Endothelial cell of umbilical vein (primary cell): ENCODE data around the gene B3GALNT1. TPM values are rescaled to one million over a fixed set of nuclear protein-coding genes. Genes with fewer than 3 reads are reported as not detected.

Source experiments
- BruUV-seq: library from RNA; stranded (reverse); fragments of 400-500 nt; replicated peaks from 2 replicates; lab custom pipeline; 2021; lab: Mats Ljungman, UMichigan
- CTCF ChIA-PET: fragments of 300-600, 350-600 bp; sonication (Branson Sonifier 250); formaldehyde crosslinking; loops from one replicate; lab custom pipeline; 2021; ENCODE audit warnings: antibody characterized with exemption, inconsistent platforms; lab: Charles Lee
- POLR2A ChIA-PET: fragments of 300-600, 350-600 bp; sonication (Branson Sonifier 250); formaldehyde crosslinking; loops from one replicate; lab custom pipeline; 2021; ENCODE audit warnings: antibody characterized with exemption, inconsistent platforms; lab: Charles Lee
- DNase-seq: peaks from one replicate; pipeline ENCODE4 v3.0.0-alpha.2; 2011; ENCODE audit warnings: low read depth, low spot score
- FAIRE-seq: peaks from 2 replicates; lab custom pipeline; 2011; peaks lifted over from hg19 to GRCh38; lab: Jason Lieb, UNC
- H2AFZ ChIP-seq: 2 replicates; pipeline ENCODE4 v1.6.0; 2012; ENCODE audit warnings: low read depth, low read length, control low read depth, inconsistent platforms
- H3K27ac ChIP-seq: 2 replicates; pipeline ENCODE4 v1.5.1; 2011; ENCODE audit warnings: low read depth, mild to moderate bottlenecking, control low read depth, low read length, moderate library complexity; ENCODE audit not compliant: insufficient read depth
- H3K27me3 ChIP-seq, 2 experiments: 2 replicates each; pipeline versions ENCODE4 v1.6.0 to v1.6.1; 2011; ENCODE audit warnings: low read length in 2 of 2, mixed read lengths in 1 of 2; ENCODE audit not compliant: control insufficient read depth in 2 of 2, insufficient read depth in 2 of 2
- H3K36me3 ChIP-seq, 2 experiments: 2 replicates in 1 of 2; 3 replicates in 1 of 2; pipeline ENCODE4 v1.5.1; 2011; ENCODE audit warnings: low read length in 2 of 2, mild to moderate bottlenecking in 1 of 2, moderate library complexity in 1 of 2; ENCODE audit not compliant: control insufficient read depth in 2 of 2, insufficient read depth in 2 of 2; ENCODE audit errors: extremely low read depth in 1 of 2
- H3K4me1 ChIP-seq: 3 replicates; pipeline ENCODE4 v1.5.1; 2011; ENCODE audit warnings: mild to moderate bottlenecking, low read length; ENCODE audit not compliant: control insufficient read depth, insufficient read depth; ENCODE audit errors: extremely low read depth
- H3K4me2 ChIP-seq: 2 replicates; pipeline ENCODE4 v1.6.1; 2011; ENCODE audit warnings: low read length, control low read depth, mixed read lengths; ENCODE audit not compliant: insufficient read depth
- H3K4me3 ChIP-seq, 3 experiments: fragments of 200-600 bp in 1 of 3; sonication (generic), shearing (Covaris generic) in 1 of 3; replicated peaks in 1 of 3; 2 replicates each; pipeline ENCODE4 v1.5.1; 2011 to 2016; ENCODE audit warnings: control low read depth in 3 of 3, low read length in 3 of 3, mild to moderate bottlenecking in 2 of 3, inconsistent platforms in 1 of 3, low read depth in 1 of 3, moderate library complexity in 1 of 3; ENCODE audit not compliant: insufficient read depth in 1 of 3
- H3K79me2 ChIP-seq: 2 replicates; pipeline ENCODE4 v1.6.0; 2012; ENCODE audit warnings: low read length, inconsistent platforms; ENCODE audit not compliant: control insufficient read depth, insufficient read depth
- H3K9ac ChIP-seq: replicated peaks from 2 replicates; pipeline ENCODE3; 2011; ENCODE audit warnings: low read length, control low read depth; ENCODE audit not compliant: insufficient read depth; ENCODE audit errors: extremely low read depth
- H3K9me1 ChIP-seq: replicated peaks from 3 replicates; pipeline ENCODE4 v1.6.0; 2011; ENCODE audit warnings: mild to moderate bottlenecking, low read length; ENCODE audit not compliant: control insufficient read depth, insufficient read depth; ENCODE audit errors: extremely low read depth
- H3K9me3 ChIP-seq: replicated peaks from 2 replicates; pipeline ENCODE4 v1.5.1; 2012; ENCODE audit warnings: low read length, inconsistent platforms; ENCODE audit not compliant: control insufficient read depth, insufficient read depth
- H4K20me1 ChIP-seq: replicated peaks from 2 replicates; pipeline ENCODE3; 2011; ENCODE audit warnings: mild to moderate bottlenecking, low read length; ENCODE audit not compliant: control insufficient read depth, insufficient read depth; ENCODE audit errors: extremely low read depth
- EZH2 ChIP-seq: IDR thresholded peaks from 2 replicates; pipeline ENCODE4 v1.6.1; 2012; ENCODE audit warnings: borderline replicate concordance, low read depth, mild to moderate bottlenecking, moderate library complexity, low read length, inconsistent platforms; ENCODE audit not compliant: severe bottlenecking
- FOS ChIP-seq: IDR thresholded peaks from 2 replicates; pipeline ENCODE4 v1.6.1; 2011; ENCODE audit warnings: mild to moderate bottlenecking, low read length, moderate library complexity, borderline replicate concordance; ENCODE audit not compliant: insufficient read depth
- GATA2 ChIP-seq: IDR thresholded peaks from 2 replicates; pipeline ENCODE4 v1.7.0; 2011; ENCODE audit warnings: low read depth, mild to moderate bottlenecking, moderate library complexity, mixed read lengths, low read length; ENCODE audit not compliant: insufficient read length, insufficient read depth
- JUN ChIP-seq: IDR thresholded peaks from 2 replicates; pipeline ENCODE4 v1.6.1; 2011; ENCODE audit warnings: borderline replicate concordance, low read depth; ENCODE audit not compliant: insufficient read length, insufficient read depth
- MYC ChIP-seq: IDR thresholded peaks from one replicate; pipeline ENCODE4 v1.6.1; 2011; ENCODE audit warnings: mild to moderate bottlenecking, low read depth, low read length
- POLR2A ChIP-seq: IDR thresholded peaks from 2 replicates; pipeline ENCODE4 v1.6.1; 2012; ENCODE audit warnings: low read depth, mild to moderate bottlenecking, control low read depth, low read length
- POLR2AphosphoS5 ChIP-seq: IDR thresholded peaks from 2 replicates; pipeline ENCODE4 v1.6.1; 2012; ENCODE audit warnings: low read depth, mild to moderate bottlenecking, control low read depth, low read length, moderate library complexity; ENCODE audit not compliant: insufficient read depth
- dilution Hi-C: fragments of 300-500 bp; cut with MboI; formaldehyde crosslinking; loops from one replicate; pipeline ENCODE4 v1.15.0; 2019; ENCODE audit warnings: low sequenced_read_pairs; ENCODE audit not compliant: extremely low pct_ligation_motif_present
- intact Hi-C: fragments of 100-400 bp; cut with micrococcal nuclease; formaldehyde crosslinking; loops from one replicate; pipeline ENCODE4 v1.10.0; 2022
- polyA plus RNA-seq, 4 experiments: library from polyadenylated mRNA; depleted of rRNA in 3 of 4; stranded (reverse) in 3 of 4; unstranded in 1 of 4; fragments of >200 nt; gene quantifications; 2 replicates each; pipeline versions ENCODE4 v1.2.1 to v1.2.3, GENCODE V29; 2011 to 2012; ENCODE audit warnings: missing spikeins in 1 of 4
- total RNA-seq: library from RNA; stranded (reverse); gene quantifications from 2 replicates; pipeline ENCODE4 v1.2.3, GENCODE V29; 2021
- TF ChIP-seq, protein P1 (sequence below): IDR thresholded peaks from 2 replicates; pipeline ENCODE4 v1.6.1; 2011; ENCODE audit not compliant: insufficient read depth, insufficient read length
- TF ChIP-seq, protein P2 (sequence below), 2 donors: IDR thresholded peaks; 1 replicate in 1 of 2; 2 replicates in 1 of 2; pipeline ENCODE4 v1.5.1; 2011; ENCODE audit warnings: low read length in 2 of 2, mild to moderate bottlenecking in 2 of 2, moderate library complexity in 2 of 2, control low read depth in 1 of 2, inconsistent platforms in 1 of 2, low read depth in 1 of 2; ENCODE audit not compliant: insufficient read depth in 1 of 2; ENCODE audit errors: extremely low read depth in 1 of 2

The B3GALNT1 gene
- total and polyA plus RNA-seq, 2 donors (not counting 3 experiments of a cell fraction or from before 2014, with no cell fraction given) = 19.4 to 29.4 TPM

DNA sequence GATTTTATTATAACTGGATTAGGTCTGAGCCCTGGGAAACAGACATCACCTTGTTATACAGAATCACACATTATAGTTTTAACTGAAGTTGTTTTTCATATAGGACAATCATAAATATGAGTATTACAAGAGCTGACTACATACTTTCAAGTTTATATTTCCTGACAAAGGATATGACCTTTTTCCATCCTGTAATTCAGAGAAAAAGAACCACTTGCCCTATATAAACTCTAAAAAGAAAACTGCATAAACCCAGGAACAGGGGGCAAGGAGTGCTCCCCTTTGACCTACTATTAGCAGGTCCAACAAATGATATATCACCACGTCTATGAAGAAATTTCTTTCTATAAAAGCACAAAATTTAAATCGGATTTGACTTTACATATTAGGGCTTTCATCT, 20.9 kb downstream of the B3GALNT1 start:
- ChIA-PET POLR2A (interaction anchor here (0.6 kb wide), 1 partner anchor 54 kb away, joined by 7 read pairs; no protein-coding TSS in a partner anchor), CTCF (no interaction called here)
- TF ChIP-seq POLR2AphosphoS5 (no peak), POLR2A (no peak), MYC (no peak), EZH2 (no peak), JUN (no peak), FOS (no peak), GATA2 (no peak)
- TF ChIP-seq, protein P1, sequence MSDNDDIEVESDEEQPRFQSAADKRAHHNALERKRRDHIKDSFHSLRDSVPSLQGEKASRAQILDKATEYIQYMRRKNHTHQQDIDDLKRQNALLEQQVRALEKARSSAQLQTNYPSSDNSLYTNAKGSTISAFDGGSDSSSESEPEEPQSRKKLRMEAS = no peak
- TF ChIP-seq, protein P2, sequence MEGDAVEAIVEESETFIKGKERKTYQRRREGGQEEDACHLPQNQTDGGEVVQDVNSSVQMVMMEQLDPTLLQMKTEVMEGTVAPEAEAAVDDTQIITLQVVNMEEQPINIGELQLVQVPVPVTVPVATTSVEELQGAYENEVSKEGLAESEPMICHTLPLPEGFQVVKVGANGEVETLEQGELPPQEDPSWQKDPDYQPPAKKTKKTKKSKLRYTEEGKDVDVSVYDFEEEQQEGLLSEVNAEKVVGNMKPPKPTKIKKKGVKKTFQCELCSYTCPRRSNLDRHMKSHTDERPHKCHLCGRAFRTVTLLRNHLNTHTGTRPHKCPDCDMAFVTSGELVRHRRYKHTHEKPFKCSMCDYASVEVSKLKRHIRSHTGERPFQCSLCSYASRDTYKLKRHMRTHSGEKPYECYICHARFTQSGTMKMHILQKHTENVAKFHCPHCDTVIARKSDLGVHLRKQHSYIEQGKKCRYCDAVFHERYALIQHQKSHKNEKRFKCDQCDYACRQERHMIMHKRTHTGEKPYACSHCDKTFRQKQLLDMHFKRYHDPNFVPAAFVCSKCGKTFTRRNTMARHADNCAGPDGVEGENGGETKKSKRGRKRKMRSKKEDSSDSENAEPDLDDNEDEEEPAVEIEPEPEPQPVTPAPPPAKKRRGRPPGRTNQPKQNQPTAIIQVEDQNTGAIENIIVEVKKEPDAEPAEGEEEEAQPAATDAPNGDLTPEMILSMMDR (IDR thresholded peaks at IDR 0.05; ENCODE audit: extremely low read depth in 1 of 2, insufficient read depth in 1 of 2, low read depth in 1 of 2, low read length in 2 of 2) = no peak
- intact Hi-C loops (loop anchor here (1.0 kb wide), 1 partner anchor 14 kb away; no protein-coding TSS in a partner anchor), dilution Hi-C loops (no loop called here)
- FAIRE-seq (no peak), DNase-seq (peak; percentile 55)
- H3K9me3 ChIP-seq = no peaks in the 10 kb centered on the region
- H3K4me1 ChIP-seq = peaks cover 23% of the 10 kb centered on the region
- peak overlapping the region; percentile 13 for H3K27ac ChIP-seq
- no peaks in the 10 kb centered on the region for H3K27me3 ChIP-seq
- H3K79me2 ChIP-seq = no peaks in the 10 kb centered on the region
- BruUV-seq = no TSS peak
- H3K9me1 ChIP-seq = no peaks in the 10 kb centered on the region
- H3K9ac ChIP-seq = peak overlapping the region; percentile 3
- H3K4me3 ChIP-seq = no peak overlapping the region
- peaks cover 0 to 11% of the 10 kb centered on the region in 2 experiments for H3K36me3 ChIP-seq
- no peaks in the 10 kb centered on the region for H4K20me1 ChIP-seq
- peak overlapping the region; percentile 63 for H3K4me2 ChIP-seq
- H2AFZ ChIP-seq = no peak overlapping the region
